GM19193 (cell line): Measurements from ENCODE around the gene OTUD3.

Experiments
- POLR2A ChIP-seq: IDR thresholded peaks from 4 replicates; pipeline ENCODE4 v1.6.1; 2011; ENCODE audit not compliant: insufficient read depth, insufficient read length; ENCODE audit errors: extremely low read depth

The OTUD3 gene

DNA sequence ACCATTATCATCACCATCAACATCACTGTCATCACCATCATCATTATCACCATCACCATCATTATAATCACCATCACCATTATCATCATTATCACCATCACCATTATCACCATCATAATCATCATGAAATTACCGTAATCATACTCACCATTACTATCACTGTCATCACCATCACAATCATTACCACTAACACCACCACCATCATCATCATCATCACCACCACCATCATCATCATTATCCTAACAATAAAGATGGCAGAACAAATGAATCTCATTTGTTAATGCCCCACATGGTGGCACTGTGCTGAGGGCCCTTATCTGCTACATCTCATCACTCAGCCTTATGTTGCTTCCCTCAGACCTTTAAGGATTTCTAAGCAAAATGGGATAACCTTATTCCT, 50.7 kb downstream of the OTUD3 start:
- no peak for TF ChIP-seq POLR2A

DNA sequence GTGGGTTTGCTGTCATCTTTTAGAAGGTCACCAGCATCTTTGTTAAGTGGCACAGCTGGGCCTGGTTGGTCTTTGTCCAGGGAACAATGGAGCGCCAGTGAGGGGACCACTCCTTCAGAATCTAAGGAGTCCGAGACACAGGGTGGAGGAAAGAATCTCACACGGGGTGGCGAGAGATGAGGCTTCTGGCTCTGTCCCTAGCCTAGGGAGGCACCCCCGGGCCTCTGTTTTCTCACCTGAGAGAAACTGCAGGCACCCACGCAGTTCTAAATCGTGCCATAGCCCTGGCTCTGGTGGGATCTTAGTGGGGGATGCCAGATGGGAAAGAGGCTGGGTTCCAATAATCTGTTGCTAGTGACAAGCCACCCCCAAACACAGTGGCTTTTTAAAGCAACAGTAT, 52.1 kb downstream of the OTUD3 start:
- no peak for TF ChIP-seq POLR2A

DNA sequence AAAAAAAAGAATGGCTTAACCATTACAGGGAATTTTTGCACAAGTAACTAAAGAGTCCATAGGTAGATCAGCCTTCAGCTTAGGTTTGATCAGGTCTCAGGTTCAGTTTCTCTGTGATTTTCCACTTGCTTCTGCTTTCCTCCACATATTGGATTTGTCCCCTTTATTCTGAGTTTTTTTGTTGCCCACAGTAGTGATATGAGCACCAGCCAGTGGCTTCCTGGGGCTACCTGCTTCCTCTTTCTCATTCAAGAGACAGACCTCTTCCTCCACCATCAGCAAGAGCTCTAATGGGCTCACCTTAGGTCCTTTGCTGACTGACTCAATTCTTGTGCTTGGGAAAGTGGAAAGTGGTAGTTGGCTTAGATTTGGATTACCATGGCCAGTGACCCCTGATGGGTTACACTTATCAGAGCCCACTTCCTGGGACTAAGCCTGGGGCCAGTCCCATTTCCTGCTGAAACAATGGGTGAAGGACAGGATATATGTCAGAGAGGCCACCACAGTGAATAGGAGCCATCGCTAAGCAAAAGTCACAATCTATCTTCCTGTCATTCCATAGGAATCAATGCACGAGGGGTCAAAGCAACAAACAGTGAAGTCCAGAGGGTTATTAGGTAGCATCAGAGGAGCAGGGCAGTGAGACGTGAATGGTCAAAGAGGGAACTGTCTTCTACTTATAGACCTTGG, 54.0 kb downstream of the OTUD3 start:
- TF ChIP-seq POLR2A: no peak

DNA sequence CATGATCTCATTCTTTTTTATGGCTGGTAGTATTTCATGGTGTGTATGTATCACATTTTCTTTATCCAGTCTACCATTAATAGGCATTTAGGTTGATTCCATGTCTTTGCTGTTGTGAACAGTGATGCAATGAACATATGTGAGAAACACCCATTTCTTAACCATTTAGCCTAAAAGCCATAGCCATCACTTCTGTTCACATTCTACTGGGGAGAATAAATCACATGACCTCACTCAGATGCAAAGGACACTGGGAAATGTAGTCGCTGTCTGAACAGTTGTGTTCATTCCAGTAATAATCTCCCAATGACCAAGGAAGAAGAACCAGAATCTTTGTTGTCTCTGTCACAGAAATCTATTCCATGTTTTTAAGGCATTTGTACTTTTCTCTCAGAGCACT, 56.3 kb downstream of the OTUD3 start:
- no peak for TF ChIP-seq POLR2A

DNA sequence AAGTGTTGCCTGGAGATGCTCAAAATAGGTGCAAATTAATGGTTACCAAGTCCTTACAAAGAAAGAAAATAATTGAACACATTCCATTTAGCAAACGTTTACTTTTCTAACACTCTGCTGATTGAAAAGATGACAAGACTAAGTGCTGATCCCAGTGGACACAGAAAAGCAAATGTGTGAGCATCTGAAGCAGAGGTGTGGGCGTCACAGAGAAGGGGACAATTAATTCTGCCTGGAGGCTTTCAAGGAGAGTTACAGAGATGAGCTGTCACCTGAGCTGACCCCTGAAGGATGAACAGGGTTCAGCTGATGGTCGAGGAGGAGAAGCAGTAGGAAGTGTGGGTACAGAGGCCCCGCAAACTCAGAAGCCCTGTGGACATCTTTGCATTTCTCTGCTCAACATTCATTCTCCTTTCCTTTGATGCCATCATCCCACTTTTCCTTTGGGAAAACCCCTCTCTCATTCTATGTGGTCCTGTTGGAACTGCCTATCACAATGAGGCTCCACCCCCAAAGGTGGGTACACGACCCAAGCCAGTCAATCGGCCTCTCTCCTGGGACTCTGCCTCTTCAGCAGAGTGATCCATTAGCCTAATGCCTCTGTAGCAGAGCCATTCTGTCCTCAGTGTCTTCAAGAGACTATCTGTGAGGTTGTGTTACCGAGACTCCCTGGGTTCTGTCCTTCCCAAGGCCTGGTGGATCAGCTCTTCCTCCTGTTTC, 58.5 kb downstream of the OTUD3 start:
- TF ChIP-seq POLR2A: no peak

DNA sequence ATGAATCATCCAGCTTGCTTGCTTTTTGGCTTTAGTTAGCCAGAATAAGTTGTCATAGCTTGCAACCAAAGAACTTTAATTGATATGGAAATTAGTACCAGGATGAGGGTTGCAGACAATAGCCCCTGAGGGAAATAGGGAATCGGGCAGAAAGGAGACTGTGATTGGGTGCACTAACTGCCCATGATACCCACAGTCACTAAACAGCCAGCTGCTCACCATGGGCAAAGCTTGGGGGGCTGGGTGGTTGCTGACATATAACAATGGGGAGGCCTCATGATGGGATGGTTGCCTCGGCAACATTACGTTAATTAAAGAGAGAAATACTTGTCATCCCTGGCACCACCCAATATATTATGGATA, 59.0 kb downstream of the OTUD3 start:
- TF ChIP-seq POLR2A: no peak

DNA sequence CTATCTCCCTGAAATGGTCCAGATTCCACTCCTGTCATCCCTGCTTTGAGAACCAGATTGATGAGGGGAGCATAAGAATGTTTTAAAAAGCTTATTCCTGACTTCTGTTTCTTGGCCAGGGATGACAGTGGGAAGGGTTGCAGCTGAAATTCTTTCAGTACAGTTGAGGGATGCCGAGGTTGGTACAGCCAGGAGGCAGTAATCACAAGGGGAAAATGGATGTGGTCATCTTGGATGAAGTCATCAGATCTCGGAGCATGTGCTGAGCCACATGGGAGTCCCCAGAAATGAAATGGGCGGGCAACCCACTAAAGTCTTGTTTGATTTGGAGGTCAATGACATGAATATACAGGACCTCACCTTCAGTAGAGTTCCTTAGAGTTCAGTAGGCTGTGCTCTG, 59.9 kb downstream of the OTUD3 start:
- TF ChIP-seq POLR2A: no peak

DNA sequence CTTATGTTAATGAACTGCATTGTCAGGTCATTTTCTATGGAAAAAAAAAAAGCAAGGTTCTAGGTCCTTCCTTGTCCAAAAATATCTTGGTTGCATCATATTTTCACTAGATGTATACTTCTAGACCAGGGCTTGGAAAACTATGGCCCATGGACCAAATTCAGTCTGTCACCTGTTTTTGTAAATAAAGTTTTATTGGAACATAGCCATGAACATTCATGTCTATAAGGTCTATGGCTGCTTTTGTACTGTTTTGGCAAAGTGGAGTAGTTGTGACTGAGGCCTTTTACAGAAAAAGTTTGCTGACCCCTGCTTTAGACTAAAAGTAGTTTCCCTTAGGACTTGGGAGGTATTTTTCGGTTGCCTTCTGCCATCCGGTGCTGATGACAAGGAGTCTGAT, 60.5 kb downstream of the OTUD3 start:
- TF ChIP-seq POLR2A: no peak

DNA sequence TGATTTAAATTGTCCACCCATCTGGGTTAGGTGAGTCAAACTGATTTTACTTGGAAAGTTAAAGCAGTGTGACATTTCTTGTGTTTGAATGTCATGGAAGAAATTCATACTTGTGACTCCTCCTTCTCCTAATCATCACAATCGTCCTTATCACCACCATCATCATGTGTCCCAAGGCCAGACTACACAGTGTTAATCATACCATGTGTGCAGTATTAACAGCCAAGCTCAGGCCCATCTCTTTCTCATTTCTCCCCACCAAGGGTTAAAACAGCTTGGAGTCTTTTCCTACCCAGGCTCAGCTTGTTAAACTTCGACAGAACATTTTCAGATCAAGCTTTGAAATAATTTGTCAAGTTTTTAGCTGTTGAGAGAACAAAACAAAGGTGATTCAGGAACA, 63.7 kb downstream of the OTUD3 start:
- TF ChIP-seq POLR2A: no peak

DNA sequence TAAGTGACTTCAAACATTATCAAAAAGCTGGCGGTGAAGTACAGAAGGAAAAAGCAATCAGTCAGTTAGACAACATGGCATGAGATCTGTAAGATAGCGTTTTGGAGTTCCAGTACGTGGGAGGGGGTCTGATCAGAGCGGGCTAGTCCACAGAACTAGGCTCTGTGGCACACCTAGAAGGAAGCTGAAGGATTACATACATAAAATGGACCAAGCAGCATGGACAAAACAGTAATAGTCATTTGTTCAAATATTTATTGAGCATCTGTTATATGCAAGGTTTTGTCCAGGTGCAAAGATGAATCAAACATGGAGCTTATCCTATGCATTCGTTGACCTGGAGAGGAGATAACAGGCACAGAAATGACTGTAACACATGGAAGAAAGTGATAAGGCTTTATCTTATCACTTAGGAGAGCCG, 64.1 kb downstream of the OTUD3 start:
- TF ChIP-seq POLR2A: no peak

DNA sequence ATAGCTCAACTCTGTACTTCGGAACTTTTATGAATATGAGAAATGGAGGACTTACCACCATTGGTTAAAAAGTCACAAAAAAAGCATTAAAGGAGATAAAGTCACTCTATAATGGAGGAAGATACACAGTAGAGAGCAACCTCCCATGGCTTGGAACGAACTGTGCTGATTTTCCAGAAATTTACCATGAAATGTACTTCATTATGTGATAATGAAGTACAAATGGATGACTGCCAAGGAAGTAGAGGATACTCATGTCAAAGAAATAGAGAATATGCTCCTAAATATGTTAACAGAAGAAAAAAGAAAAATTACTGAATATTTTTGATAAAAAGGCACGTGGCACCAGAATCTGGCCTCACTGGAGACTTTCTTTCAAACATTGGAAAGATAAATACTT, 64.8 kb downstream of the OTUD3 start:
- no peak for TF ChIP-seq POLR2A

DNA sequence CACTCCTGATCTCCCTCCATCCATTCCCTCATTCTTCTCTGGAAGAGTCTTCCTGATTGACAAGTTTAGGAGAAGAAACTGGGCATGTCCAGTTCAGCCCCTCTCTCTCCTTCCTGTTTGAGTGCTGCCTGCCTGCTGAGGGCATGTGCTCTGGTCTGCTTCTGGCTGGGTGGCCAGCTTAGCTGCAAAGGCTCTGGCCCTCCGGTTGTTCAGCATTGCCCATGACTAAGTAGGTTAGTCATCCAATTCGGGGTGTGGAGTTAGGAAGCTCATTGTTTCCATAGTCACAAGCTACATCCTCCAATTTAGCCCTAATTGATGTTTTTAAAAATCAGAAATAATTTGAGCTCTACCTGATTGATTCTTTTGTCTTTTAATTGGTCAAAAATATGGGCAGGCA, 66.8 kb downstream of the OTUD3 start:
- TF ChIP-seq POLR2A: no peak

DNA sequence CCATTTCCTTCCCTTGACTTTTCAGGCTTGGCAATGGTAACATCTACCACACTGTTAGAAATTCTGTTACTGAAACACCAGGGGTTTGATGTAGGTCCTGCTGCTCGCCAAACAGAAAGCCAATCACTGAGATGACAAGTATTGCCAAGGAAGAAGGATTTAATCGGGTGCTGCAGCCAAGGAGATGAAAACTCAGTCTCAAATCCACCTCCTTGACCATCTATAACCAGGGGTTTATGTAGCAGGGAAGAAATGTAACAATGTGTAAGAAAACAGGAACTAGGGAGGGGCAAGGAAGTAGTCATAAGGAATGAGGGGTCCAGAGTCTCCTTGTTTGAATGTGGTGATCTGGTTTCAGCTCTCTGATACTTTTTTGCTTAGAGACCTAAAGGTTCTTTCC, 71.9 kb downstream of the OTUD3 start:
- TF ChIP-seq POLR2A: no peak

DNA sequence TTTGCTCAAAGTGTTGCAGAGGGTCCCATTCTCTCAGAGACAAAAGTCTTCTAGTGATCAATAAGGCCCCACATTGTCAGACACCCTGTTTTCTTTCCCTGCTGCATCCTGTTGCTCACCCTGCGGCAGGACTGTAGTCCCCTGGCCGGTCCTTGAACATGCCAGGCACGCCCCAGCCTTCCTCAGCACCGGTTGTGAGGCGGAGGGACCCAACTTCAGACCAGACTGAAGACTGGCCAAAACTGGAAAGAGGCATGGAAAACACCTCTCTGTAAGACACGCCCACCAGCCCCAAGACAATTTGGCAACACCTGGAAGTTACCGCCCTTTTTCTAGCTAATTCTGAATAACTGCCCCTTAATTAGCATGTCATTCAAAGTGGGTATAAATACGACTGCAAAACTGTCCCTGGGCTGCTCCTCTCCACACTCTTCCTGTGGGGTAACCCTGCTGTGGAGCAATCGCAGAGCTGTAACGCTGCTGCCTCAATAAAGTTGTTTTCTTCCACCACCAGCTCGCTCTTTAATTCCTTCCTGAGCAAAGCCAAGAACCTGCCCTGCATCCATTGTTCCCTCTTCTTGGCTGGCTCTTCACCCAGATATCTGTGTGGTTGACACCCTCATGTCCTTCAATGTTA, 73.5 kb downstream of the OTUD3 start:
- TF ChIP-seq POLR2A: no peak

DNA sequence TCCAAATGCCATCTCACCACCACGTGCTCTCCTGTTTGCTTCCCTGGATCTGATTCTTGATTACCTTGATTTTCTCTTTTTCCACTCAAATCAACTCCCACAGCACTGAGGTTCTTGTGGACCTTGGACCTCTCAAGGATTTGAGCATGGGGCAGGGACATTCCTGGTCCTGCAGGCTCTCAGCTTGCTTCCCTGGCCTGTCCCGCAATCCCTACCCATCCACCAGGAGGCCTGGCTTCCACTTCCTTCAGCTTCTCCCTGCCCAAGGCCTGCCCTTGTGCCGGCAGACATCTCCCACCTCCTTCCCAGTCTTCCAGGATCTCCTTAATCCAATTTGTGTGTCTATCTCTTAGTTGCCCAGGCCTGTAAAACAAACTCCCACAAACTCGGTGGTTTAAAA, 75.6 kb downstream of the OTUD3 start:
- no peak for TF ChIP-seq POLR2A

DNA sequence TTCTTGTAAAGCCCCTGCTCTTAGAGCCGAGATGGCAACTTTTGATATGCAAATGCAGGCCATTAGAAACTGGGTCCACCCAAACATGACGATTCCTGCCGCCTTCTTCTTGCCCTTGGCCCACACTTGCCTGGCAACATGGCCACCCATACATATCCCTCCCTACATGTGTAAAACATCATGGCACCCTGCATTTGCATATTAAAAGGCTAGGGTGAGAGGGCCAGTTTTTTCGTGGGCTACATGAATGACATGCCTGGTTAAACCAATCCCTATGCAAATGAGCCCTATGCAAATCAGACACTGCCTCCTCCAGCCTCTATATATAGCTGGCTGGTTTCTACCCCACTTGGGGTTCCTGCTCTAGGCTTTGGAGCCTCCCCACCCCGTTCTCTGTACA, 78.4 kb downstream of the OTUD3 start:
- no peak for TF ChIP-seq POLR2A
